Inflammatory macrophage treated with lipopolysaccharide for 1 hour (primary cell): Measurements from ENCODE around the gene SSH2.
A peak's percentile ranks its signal among the peaks of the same experiment; 100 is the strongest.
"Not testable (repeated sequence)": the region's sequence is repeated elsewhere in the genome, so short reads cannot be mapped to it uniquely, and the experiment has no call there.

Experiments
- DNase-seq, 2 donors: peaks; one replicate each; pipeline ENCODE4 v3.0.0-alpha.2; 2020 to 2022

SSH2 gene

GRCh38 chr17:29929533-29930408, at the start of gene SSH2:
Gene SSH2, minus strand, starts transcription at chr17:29930228. Its CDS starts 228 bp downstream, at chr17:29930000.
- DNase-seq, result peak; percentile 81 to 89

GRCh38 chr17:29977836-29978235, 47.8 kb upstream of the SSH2 start:
- no peak for DNase-seq

GRCh38 chr17:29973005-29973404, 43.0 kb upstream of the SSH2 start:
- DNase-seq, result no peak

GRCh38 chr17:29972277-29972676, 42.2 kb upstream of the SSH2 start:
- DNase-seq, result no peak

GRCh38 chr17:29968271-29968670, 38.2 kb upstream of the SSH2 start:
- peak; percentile 10 to 33 for DNase-seq

GRCh38 chr17:29962656-29963055, 32.6 kb upstream of the SSH2 start:
- no peak for DNase-seq

GRCh38 chr17:29959658-29960337, 29.8 kb upstream of the SSH2 start:
- no peak for DNase-seq

GRCh38 chr17:29958947-29959657, 29.1 kb upstream of the SSH2 start:
- DNase-seq, result no peak

- not testable (repeated sequence) for DNase-seq
Measured at GRCh38 chr17:29957488-29957887, 27.5 kb upstream of the SSH2 start.

- peak; percentile 62 to 68 for DNase-seq
Measured at GRCh38 chr17:29956225-29956624, 26.2 kb upstream of the SSH2 start.

- DNase-seq, result no peak
Measured at GRCh38 chr17:29954405-29954804, 24.4 kb upstream of the SSH2 start.

- no peak for DNase-seq
Measured at GRCh38 chr17:29949696-29950095, 19.7 kb upstream of the SSH2 start.

GRCh38 chr17:29948448-29949215, 18.6 kb upstream of the SSH2 start:
- peak; percentile 41 to 69 for DNase-seq

GRCh38 chr17:29945281-29945680, 15.3 kb upstream of the SSH2 start:
- no peak for DNase-seq

- no peak for DNase-seq
Measured at GRCh38 chr17:29941334-29941733, 11.3 kb upstream of the SSH2 start, which contains the start of gene EFCAB5. Gene EFCAB5, plus strand, starts transcription at chr17:29941634. Its CDS starts 163 bp downstream, at chr17:29941797.

- DNase-seq, result no peak
Measured at GRCh38 chr17:29936724-29937123, 6.7 kb upstream of the SSH2 start.

- not testable (repeated sequence) for DNase-seq
Measured at GRCh38 chr17:29935909-29936308, 5.9 kb upstream of the SSH2 start.

- no peak for DNase-seq
Measured at GRCh38 chr17:29933379-29933778, 3.4 kb upstream of the SSH2 start.

GRCh38 chr17:29931231-29931932, 1.4 kb upstream of the SSH2 start:
- DNase-seq, result peak; percentile 70 to 79

- peak in 1 of 2 donors; percentile 39 for DNase-seq
Measured at GRCh38 chr17:29930409-29931010, 482 bp upstream of the SSH2 start.

GRCh38 chr17:29929006-29929532, 959 bp downstream of the SSH2 start:
- peak in 1 of 2 donors; percentile 27 for DNase-seq
